Measurements from ENCODE around the gene KCNG1.

The KCNG1 gene

GRCh38 chr20:51012357-51012756 lies 10.6 kb downstream of the KCNG1 start:
- DNase-seq: no peak

DNA sequence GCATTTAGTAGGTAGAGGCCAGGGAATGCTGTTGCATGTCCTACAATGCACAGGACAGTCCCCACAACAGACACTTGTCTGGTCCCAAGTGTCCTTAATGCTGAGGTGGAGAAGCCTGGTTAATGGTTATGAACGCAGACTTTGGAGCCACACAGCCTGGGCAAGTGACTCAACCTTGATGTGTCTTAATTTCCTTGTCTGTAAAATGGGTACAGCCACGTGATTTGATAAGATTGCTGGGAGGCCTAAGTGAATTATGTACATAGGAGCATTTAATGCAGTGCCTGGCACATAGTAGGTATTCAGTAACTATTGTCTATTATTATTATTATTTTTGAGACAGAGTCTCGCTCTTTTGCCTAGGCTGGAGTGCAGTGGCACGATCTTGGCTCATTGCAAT lies 11.4 kb downstream of the KCNG1 start:
- DNase-seq: no peak

DNA sequence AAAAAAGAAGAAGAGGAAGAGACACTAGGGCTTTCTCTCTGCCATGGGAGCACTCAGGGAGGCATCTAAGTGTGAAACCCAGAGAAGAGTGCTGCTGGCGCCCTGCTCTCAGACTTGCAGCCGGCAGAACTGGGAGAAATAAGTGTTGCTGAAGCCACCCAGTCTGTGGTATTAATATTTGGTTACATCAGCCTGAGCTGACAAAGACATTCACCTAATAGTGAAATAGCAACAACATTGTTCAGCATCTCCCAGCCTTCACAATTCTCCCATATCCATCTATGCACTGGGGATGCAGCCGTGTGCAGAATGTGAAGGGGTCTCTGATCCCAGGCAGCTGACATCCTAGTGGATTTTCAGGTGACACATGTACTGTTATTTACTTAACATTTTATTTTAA lies 12.0 kb downstream of the KCNG1 start:
- no peak for DNase-seq

DNA sequence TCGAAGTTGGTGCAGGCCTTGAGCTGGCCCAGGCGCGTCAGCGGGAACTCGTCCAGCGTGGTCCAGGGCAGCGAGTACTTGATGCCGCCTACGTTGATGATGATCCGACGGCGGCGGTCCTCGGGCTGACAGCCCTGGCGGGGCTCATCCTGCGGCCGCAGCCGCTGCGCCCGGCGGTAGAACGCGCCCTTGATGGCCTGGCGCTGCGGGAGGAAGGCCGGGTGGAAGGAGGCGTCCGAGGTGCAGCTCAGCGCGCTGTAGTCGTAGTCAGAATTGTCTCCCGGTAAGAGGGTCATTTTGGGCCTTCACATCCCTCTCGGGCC lies 12.9 kb downstream of the KCNG1 start:
- no peak for DNase-seq

DNA sequence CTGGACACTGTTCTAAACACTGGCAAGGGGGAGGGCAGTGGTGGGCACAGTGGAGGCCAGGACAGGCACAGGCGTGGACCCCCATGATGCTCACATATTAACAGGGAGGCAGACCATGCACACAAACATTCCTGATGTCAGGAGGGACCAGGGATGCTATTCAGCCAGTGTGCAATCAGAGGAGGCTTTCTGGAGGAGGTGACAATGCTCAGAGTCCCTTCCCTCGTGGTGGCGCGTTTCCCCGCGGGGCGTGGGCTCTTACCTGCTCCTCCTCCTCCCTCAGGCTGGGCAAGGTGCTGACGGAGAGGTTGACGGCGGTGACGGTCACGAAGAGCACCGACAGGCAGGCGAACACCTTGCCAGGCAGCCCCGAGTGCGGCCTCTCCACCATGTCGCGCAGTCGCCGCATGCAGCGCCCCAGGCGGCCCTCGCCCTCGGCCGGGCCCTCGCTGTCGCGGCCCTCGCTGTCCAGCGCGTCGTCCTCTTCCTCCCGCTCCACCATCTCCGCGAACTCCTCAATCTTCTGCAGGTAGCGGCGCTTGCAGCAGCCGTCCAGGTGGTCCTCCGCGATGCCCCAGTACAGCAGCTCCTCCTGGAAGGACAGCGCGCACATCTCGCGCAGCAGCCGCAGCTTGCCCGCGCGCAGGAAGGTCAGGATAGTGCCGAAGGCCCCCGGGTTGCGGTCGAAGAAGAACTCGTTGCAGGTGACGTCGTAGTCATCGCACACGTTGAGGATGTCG lies 13.4 kb downstream of the KCNG1 start:
- DNase-seq: no peak

DNA sequence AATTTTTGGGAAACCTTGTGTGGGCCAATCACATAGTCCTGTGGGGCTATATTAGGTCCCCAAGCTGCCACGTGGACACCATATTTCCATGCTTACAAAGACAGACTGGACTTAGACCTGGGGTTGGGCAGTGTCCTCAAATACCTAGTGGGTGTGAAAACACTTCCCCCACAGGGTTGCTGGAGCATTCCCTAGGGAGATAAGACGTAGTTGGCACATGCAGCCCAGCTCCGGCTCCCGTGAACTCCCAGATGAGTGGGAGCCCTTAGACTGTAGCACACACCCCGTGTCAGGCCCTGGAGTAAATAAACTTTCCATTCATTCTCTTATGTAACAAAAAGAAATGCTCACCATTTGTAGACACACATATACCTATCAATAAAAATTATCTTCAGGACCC lies 14.2 kb downstream of the KCNG1 start:
- no peak for DNase-seq

- no peak for DNase-seq
These were observed 17.7 kb downstream of the KCNG1 start for GRCh38 chr20:51005214-51005613.

GRCh38 chr20:51004781-51005180 lies 18.1 kb downstream of the KCNG1 start:
- no peak for DNase-seq

GRCh38 chr20:51004305-51004727 lies 18.6 kb downstream of the KCNG1 start:
- DNase-seq: no peak

DNA sequence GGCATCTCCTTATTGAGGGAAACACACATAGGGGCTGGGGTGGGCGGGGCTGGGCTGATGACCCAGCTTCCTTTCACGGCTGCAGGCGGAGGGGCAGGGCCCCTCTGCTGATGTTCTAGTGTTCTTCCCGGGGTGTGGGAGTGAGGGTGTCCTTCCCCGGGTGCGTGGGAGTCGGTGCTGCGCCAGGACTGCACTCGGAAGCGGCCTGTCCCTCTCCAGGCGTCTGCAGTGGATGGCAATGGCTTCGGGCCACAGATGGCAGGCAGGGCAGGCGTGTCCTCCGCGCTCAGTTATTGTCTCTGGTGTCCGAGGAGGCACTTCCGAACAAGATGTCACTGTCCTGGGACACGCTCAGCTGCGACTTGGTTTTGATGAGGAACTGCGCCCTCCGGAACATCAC lies 19.2 kb downstream of the KCNG1 start:
- no peak for DNase-seq

GRCh38 chr20:51002633-51003032 lies 20.3 kb downstream of the KCNG1 start:
- no peak for DNase-seq

DNA sequence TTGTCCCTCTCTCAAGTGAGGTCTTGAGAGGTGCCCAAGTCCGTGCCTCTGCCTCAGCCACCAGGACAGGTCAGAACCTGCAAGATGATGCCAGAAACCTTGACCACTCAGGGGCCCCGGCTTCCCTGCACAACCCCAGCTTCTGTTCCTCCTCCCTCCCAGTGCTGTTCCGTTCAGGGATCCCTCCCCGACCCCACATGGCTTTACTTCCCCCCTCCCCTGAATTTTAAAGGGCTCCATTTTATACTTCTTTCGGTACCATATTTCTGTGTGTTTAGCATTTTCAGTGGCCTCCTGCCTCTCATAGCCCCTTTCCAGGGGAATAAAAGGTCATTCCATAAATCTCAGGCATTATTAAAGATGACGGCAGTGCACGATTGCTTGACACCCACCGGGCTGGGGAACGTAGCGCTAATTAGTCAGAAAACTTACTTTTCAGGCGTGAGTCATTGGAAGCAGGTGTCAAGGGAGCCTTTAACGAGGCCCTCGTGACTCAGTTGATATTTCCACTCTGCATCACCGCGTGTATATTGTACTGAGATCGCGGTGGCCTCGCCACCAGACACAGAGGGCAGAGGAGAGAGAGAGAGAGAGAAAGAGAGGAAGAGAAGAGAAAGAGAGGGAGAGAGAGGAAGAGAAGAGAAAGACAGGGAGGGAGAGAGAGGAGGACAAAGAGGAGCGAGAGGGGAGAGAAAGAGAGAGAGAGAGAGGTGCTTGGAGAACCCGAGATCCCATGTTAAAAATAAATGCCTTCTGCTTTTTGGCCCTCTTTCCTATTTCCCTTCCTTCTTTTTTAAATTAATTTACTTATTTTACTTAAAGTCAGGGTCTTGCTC lies 21.3 kb downstream of the KCNG1 start:
- no peak for DNase-seq

DNA sequence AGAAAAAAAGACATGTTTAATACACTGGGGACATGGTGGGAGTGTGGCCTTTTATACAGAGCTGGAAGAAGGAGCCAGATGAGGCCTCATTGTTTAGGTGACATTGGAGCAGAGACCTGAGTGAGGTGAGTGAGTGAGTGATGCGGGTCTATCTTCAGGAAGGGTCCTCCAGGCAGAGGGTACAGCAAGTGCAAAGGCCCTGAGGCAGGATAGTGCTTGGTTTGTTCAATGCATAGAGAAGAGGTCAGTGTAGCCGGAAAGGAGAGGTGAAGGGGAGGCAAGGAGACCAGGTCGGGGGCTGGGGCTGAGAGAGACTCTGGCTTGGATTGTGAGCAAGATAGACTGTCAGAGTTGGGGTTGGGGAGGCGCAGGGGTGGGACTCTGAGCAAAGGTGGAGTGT lies 23.6 kb downstream of the KCNG1 start:
- DNase-seq: no peak

GRCh38 chr20:50996901-50997865 lies 25.7 kb downstream of the KCNG1 start:
- no peak for DNase-seq

- no peak for DNase-seq
These were observed 27.4 kb downstream of the KCNG1 start for GRCh38 chr20:50995506-50995905.

DNA sequence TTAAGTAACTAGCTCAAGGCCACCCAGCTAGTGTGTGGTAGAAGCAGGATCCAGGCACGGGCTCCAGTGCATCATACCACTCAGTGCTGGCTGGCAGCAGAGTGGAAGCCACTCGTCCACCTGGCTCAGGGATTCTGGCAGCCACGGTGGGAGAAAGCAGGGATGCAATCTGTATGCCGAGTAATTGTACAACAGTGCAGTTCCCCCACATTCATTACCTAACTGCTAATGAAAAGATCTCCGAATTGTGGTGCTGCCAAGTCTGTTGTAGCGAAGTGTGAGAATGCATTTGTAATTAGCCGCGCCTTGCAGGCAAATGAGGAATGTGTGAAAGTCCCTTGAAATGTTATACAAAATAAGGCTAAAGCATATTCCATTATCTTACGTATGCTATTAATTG lies 29.0 kb downstream of the KCNG1 start:
- no peak for DNase-seq

DNA sequence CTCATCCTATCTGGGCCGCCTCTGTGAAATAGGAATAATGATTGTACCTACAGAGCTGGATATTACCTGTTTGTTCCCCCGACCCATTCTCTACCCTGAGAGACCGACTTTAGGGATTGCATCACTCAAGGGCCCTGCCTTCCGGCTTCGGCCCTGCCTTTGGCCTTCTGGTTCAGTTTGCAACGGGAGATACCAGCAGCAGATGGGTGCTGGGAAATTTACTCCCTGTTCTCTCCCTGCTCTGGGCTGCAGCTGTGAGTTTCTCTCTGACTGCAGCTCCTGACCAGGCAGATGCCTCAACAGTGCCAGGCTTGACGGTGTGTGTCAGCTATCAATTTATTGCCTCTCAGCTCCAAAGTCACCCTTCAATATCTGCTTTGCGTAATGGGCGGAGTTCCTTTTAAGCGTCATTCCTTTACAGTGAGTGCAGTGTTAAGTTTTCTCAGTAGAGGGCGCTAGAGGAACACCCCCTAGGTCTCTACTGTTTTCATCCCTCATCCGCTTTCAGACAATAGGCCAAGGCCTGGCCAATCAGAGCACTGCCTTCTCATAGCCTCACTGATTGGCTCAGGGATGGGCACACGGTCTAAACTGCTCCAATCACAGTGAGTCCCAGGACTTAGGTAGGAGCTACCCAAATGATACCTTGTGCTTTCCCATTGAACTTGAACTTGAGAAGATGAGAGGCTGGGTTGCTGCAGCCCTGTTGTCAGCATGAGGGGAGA lies 30.0 kb downstream of the KCNG1 start:
- peak; percentile 18 for DNase-seq

DNA sequence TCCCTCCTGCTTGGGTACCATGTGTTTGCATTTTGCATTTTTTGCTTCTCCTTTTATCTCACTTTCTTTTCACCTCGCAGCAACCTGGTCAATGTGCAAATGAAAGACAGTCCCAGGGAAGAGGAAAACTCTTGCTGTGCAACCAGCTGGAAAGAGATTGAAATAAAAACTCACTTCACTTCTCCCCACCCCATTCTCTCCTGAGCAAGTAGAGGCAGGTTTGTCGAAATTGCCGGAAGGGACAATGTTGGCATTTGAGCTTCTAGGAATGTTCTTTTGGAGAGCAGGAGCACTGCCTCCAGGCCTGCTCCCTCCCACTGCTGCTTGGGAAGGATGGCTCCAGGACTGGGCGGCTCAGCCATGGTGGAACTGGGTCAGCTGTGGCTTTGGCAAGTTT lies 30.6 kb downstream of the KCNG1 start:
- no peak for DNase-seq

DNA sequence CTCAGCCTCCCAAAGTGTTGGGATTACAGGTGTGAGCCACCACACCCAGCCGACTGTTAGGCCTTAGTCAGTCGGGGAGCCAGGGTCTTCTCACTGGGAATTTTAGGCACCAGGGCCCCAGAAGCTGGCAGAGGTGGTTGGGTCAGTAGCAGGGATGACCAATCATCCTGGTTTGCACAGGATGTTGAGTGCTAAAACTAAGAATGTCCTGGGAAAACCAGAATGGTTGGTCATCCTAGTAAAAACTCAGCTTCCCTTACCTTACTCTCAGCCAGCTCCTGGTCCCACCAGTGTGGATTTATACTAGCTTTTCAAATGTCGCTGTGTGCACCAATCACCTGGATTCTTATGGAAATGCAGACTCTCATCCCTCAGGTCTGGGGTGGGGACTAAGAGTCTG lies 31.8 kb downstream of the KCNG1 start:
- DNase-seq: no peak

GRCh38 chr20:50987493-50988210 lies 35.3 kb downstream of the KCNG1 start:
- peak; percentile 57 for DNase-seq

DNA sequence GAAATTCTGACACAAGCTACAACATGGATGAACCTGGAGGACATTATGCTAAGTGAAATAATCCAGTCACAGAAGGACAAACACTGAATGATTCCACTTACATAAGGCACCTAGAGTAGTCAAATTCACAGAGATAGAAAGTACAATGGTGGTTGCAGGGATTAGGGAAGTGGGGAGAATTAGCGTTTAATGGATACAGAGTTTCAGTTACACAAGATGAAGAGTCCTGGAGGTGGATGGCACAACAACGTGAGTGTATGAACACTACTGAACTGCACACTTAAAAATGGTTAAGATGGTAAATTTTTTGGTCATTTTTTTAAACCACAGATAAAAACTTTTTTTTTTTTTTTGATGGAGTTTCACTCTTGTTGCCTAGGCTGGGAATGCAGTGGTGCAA lies 39.6 kb downstream of the KCNG1 start:
- DNase-seq: no peak

- DNase-seq: peak; percentile 8
These were observed 40.5 kb downstream of the KCNG1 start for GRCh38 chr20:50982363-50982762.

Data from NCI-H1105 (cell line).